Esophagus mucosa (tissue), 1 donor: Measurements from ENCODE around the gene ATP2B1. TPM values are rescaled to one million over a fixed set of nuclear protein-coding genes. Genes with fewer than 3 reads are reported as not detected.

Experiments
- ATAC-seq: fragments of 200-7000 bp; cut with Tn5 transposase; one replicate; pipeline ENCODE4 v1.9.1; 2020
- total RNA-seq: library from RNA; stranded (reverse); gene quantifications from one replicate; pipeline ENCODE4 v1.2.4, GENCODE V29; 2023
- donor health status: DM: yes; HTN: yes; CAD: no.

The ATP2B1 gene
- total RNA-seq, 1 donor from 2014 or later: 13.9 TPM

DNA sequence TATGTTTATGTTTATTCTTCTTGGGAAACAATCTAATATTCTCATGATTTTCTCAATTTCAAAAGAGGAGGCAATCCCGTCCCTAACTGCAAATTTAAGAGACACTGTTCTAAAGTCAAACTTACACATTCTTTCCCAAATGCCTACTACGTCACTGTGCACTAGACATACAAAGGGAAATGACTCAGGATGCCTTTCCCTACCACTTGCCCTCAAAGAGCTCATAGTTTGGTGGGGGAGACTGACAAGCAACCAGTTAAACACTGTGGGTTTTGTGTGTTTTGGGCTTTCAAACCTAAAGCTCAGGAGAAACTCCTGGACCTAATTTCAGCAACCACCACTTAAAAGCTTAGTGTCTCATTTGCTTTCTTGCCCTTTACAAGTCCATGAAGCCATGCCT lies 58.4 kb downstream of the ATP2B1 start:
- no peak for ATAC-seq

DNA sequence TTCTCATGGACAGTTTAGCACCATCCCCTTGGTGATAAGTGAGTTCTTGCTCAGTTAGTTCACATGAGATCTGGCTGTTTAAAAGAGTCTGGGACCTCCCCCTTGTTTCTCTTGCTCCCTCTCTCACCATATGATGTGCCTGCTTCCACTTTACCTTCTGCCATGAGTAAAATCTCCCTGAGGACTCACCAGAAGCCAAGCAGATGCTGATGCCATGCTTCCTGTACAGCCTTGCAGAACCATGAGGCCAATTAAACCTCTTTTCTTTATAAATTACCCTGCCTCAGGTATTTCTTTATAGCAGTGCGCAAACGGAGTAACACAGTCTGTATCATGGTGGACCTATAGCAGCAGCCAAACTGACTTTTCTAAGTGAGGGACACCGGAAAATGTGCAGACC lies 58.8 kb downstream of the ATP2B1 start:
- ATAC-seq: no peak

DNA sequence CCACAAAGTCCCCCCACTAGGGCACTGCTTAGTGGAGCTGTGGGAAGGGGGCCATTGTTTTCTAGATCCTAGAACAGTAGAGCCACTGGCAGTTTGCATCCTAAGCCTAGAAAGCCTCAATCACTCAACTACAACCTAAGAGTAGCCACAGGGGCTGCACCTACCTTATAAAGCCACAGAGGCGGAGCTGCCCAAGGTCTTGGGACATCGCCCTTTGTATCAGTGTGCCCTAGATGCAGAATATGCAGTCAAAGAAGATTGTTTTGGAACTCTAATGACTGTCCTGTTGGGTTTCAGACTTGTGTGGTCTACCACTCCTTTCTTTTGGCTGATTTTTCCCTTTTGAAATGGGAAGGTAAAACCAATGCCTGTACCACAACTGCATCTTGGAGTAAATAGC lies 59.5 kb downstream of the ATP2B1 start:
- no peak for ATAC-seq

DNA sequence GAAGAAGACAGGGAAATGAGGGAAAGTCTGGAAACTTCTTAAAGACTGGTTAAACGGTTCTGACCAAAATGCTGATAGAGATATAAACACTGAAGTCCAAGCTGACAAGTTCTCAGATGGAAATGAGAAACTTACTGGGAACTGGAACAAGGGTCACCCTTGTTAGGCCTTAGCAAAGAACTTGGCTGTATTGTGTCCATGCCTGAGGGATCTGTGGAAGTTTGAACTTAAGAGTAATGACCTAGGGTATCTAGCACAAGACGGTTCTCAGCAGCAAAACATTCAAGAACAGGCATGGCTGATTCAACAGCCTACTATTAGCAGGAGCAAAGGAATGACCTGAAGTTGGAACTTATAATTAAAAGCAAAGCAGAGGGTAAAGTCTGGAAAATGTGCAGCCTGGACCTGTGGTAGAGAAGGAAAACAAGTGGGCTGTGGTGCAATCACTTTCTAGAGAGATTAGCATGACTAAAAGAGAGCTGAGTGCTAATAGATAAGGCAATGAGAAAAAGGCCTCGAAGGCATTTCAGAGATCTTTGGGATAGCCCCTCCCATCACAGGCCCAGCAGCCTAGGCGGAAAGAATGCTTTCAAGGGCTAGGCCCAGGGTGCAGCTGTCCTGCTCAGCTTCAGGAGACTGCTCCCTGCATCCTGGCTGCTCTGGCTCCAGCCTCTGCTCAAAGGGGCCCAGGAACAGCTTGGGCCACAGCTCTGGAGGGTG lies 60.3 kb downstream of the ATP2B1 start:
- ATAC-seq: peak; percentile 45

DNA sequence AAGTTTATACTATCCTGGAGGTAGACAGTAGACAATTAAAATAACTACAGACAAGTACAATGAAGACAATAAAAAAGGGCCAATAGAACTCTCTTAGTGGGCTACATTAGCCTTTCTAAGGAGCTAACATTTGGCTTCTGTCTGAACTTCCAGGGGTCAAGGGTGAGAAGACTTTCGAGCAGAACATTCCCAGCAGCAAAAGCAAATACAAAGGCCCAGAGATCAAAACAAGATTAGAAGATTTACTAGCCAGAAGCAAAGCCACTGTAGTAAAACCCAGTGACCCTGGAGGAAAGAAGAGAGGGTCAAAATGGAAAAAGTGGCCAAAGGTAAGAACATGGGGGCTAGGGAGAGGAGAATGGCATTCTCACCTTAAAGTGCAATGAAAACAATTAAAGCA lies 63.2 kb downstream of the ATP2B1 start:
- ATAC-seq: no peak

DNA sequence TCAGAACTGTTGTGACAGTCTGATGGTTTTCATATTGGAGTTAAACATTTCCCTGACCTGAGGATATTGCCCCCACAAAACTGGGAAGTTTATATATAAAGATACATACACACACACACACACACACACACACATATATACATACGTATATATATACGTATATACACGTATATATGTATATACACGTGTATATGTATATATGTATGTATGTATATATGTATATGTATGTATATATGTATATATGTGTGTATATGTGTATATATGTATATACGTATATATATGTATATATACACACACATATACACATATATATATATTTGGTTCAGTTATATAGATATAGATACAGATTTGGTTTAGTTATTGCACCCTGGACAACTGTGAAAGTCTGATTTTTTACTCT lies 65.7 kb downstream of the ATP2B1 start:
- ATAC-seq: no peak

DNA sequence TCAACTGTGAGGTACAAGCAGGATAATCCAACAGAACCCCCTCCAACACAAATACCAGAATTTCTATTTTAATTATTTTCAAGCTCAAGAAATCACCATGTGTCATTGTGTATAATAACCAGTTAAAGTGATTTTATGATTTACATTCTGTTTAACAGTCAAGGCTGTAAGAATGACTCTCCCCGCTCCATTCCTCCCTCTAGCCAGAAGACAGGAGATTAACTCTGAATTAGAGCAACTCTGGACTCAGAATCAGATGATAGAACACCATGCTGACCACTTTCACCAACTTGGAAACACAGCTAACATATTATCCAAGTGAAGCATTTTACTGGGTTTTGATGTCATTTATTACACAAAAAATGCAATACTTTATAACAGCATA lies 71.9 kb downstream of the ATP2B1 start:
- ATAC-seq: no peak

DNA sequence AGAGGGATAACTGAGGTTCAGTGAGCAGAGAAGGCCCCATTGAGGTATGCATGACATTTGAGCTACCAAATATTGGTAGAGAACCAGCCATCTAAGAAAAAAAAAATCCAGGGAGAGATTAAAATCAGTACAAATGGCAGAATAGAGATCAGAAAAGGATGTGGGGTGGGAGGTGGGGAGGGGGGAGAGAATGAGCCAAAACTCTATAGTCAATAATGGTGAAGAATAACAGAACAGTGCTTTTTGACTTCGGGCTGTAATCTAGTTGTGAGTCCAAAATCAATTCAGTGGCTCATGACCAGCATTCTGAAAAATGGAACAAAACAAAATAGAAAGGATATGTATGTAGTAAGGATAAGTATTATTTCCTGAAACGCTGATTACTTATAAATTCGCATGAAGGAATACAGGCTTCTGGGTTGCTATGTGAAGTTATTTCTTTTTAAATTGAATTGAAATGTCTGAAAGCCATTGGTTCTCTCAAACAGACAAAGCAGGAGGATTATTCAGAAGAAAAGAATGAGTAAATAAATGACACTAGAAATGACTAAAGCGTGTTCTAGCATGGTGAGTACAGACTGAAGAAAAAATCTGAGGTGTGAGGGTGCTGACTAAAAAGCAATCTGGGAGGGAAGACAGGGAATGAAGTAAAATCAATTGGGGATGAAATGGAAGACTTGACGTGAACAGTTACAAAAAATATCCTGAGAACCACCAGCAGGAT lies 72.4 kb downstream of the ATP2B1 start:
- ATAC-seq: peak; percentile 56

DNA sequence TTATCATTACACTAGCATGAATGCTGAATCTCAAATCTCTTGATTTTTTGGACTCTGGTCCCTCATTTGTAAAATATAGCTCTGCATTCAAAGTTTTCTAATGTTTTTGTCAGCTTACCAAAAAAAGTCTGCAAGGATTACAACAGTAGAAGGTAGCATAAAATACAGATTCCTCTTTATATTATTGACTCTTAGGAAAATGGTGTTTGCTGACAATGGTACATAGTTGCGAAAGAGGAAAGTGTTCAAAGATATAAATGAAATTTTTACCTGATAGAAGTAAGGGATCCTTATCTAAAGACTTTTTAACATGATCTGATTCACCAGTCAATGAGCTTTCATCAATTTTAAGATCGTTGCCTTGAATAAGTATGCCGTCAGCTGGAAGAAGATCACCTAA lies 74.1 kb downstream of the ATP2B1 start:
- ATAC-seq: no peak

DNA sequence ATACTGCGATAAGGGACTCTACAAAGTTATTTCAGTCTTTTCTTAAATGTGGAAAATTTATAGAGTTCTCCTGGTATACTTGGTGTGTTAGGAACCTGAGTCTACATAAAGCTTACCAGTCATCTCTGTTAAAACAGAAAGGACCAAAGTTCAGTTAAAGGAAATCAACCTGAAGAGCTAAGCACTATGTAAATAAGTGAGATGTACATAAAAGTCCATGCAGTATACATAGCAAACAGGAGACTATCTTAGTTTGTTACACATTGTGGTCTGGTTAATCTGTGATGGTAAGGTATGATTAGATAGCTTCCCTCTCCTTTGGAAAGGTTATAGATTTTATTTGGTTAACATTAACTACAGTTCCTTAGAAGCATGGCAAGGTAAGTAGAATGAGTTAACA lies 75.9 kb downstream of the ATP2B1 start:
- no peak for ATAC-seq

DNA sequence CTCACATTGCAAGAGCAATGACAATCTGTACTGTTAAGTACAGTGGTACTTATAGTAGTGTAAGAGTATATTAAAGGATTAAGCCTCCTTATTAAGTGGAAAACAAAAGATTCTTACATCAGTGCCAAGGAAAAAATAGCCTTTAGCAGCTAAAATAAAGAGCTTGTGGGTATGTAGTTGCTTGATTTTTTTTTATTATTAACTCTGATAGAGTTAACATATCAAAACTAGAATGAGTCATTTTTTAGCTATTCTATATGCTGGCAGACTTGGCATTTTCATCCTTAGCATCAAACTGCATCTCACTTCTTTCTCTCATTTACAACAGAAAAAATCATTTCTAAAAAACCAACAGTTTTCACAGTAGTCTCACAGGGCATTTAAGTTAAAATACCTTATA lies 86.5 kb downstream of the ATP2B1 start:
- no peak for ATAC-seq

DNA sequence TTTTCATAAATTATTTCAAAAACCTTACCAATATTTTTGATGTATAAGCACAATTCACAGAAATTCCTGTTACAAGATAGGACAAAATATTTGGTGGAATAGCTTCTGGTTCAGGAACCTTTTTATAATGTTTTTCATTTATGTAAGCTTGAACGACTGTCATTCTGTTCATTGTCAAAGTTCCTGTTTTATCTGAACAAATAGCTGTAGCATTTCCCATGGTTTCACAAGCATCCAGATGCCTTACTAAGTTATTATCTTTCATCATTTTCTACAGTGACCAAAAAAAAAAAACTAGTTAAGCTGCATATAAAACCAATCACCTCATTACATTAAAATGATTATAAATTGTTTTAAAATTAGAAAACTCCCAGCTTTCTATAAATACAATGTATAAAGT lies 87.1 kb downstream of the ATP2B1 start:
- ATAC-seq: no peak

DNA sequence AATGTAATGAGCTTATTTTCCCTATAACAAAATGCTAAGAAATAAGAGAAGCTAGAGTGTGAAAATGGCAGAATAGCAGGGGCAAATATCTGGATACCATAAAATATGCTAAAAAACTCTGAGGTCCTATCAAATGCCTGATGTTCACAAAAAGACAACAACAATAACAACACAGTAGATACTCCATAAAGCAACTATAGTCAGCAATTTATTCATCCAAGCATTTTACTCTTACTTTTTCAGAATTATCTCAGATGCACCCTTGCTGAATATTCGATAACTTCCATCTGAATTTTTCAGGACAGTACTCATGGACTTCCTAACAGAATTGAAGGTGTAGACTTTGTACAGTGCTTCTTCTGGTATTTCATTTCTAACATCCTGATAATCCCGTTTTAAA lies 88.9 kb downstream of the ATP2B1 start:
- no peak for ATAC-seq

DNA sequence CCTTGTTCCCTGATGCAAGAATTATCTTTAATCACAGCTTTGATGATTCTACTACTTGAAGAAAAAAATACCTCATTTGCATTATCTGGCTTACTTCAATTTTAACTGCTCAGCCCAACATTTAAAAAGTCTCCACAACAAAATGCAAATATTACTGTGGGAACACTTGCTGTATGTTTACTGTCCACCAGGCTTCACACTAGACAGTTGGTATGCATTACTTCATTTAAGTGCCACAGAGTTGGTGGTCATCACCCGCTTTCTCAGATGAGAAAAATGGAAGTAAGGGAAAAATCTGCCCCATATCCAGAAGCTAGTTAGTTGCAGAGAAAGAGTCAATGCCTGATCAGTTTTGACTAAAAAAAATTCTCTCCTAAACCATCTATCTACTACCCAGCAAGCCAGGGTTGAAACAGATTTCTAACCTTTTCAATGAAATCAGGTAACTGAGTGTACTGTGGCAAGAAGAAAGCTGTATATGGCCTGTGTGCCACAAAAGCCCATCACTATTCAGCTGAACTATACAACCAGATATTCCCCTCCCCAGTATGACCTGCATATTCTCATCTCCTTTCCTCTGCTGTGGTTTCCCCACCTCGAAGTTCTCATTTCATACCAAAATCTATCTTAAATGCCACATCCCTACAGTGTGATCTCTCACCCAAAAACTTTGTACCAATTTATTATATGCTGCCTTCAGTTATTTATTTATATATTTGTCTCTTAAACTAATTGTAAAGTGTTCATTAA lies 90.3 kb downstream of the ATP2B1 start:
- ATAC-seq: no peak

DNA sequence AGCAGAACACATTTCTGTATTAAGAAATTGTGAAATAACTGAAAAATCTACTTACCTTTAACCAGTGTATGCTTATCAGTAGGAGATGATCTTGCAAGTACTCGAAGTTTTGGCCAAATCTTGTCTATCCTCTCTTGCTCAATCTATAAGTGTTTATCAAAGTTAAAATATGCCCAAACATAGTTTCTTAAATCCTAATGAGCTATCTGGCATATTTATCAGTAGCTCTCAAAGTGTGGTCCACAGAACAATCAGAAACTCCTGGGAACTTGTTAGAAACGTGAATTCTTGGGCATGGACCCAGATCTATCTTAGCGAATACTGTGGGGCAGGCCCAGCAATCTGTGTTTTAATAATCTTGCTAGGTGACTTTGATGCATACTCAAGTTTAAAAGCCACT lies 98.3 kb downstream of the ATP2B1 start:
- no peak for ATAC-seq

DNA sequence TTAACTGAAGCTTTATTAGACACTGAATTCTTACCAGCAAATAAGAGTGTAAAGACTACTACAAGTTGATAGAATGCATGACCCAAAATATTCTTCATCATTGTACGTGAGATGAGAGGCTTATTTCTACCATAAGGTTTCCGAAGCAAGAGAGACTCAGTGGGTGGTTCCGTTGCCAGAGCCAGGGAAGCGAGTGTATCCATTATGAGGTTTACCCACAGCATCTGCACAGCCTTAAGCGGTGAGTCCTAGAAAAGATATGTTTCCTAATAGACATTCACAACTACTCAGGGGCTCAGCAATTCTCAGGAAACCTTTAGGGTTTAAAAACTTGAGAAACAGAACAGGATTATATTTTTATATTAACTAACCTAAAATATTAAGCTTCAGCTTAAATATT lies 105.0 kb downstream of the ATP2B1 start:
- no peak for ATAC-seq

DNA sequence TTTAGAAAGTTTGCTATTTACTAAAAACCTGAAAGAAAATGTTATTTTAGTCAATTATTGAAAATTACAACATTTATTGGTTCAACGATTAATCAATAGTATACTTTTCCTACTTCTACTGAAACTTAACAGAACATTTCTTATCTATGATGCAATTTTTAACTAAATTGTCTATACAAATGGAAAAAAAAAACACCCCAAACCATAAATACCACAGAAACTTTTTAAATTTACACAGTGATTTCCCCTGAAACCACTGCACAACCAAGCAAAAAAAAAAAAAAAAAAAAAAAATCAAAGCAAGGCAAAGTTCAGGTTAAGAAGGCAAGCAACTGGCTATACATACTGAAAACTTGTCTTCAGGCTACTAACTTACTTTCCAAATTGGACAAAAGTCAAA lies 110.9 kb downstream of the ATP2B1 start:
- no peak for ATAC-seq

DNA sequence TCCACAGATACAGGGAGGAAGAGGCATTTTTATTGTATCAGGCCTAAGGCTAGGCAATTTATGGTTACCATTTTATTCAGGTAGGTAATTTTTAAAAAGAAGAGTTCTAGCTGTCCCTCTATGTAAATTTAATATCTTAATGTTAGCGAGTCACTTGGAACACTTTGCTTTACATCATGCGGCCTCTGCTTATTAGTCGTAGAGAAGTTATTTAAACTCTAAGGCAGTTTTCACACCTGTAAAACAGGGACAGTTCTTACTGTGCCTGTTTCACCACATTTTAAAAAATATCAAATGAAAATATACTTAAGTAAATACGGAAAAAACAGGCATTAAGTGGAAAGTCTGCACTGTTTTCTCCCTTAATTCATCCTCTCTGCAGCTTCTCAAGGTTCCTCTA lies 111.4 kb downstream of the ATP2B1 start:
- no peak for ATAC-seq

DNA sequence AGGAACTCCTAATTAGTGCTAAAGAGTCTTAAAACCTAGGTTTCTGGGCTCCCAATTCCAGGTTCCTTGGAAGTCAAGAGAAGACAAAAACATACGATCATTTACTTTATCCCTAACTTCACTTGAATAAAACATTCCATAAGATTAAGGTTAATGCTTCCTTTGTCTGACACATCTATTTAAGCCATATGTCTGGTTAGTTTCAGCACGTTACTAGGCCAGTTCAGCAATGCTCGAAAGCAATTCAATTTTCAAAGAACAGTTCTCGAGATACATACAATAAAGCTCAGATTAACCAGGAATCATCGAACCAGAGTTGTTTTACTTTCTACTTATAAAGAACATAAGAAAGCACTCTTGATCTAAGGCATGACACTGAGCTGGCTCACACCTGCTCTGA lies 114.8 kb downstream of the ATP2B1 start:
- peak; percentile 70 for ATAC-seq

DNA sequence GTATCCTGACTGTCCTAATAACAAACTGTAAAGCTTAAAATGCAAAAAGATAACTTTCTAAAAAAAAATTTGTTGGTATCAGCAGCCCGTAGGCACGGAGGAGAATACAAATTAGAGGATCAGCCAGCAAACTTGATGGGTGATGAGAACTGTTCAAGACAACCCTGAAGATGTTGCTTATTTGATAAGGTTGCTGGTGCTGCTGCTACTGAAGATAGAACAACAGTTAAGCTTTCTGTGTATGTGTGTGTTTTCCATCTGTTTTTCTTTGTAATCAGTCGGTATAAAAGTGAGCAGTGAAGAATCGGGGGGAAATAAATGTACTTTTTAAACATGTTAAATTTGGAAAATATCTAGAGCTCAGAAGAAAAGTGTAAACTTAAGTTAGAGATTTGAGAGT lies 115.4 kb downstream of the ATP2B1 start:
- ATAC-seq: no peak

DNA sequence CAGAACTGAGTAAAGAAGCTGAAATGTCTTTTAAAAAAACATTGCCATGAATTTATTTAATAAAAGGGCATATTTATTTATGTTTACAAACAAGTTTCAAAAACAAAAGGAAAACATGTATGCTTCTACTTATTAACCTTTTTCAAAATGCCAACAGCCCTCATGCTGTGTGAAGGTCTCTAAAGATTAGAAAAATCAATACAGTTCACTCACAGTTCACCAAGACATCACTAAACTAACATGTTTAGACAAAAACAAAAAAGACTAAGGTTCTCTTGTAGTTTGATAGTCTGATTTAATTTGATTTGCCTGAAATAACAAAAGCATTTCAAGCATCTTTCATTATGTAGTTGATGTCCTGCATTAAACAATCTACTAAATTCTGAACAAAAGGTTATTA lies 118.9 kb downstream of the ATP2B1 start:
- ATAC-seq: no peak

DNA sequence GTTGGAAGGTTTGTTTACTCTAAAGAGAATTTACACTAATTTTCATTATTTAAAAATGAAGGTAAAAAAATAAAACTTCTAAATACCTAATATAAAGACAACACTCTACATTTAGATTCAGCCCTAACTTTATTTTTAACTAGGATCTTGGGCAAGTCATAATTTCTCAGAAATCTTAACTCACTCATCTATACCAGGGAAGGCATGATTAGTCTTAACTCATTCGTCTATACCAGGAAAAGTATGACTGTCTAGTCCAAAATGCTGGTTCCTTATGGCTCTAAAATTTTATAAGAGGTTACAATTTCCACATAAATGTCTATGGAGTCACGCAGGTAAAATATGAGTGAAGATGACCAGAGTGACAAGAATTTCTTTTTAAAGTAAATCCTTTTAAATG lies 130.1 kb downstream of the ATP2B1 start:
- no peak for ATAC-seq

DNA sequence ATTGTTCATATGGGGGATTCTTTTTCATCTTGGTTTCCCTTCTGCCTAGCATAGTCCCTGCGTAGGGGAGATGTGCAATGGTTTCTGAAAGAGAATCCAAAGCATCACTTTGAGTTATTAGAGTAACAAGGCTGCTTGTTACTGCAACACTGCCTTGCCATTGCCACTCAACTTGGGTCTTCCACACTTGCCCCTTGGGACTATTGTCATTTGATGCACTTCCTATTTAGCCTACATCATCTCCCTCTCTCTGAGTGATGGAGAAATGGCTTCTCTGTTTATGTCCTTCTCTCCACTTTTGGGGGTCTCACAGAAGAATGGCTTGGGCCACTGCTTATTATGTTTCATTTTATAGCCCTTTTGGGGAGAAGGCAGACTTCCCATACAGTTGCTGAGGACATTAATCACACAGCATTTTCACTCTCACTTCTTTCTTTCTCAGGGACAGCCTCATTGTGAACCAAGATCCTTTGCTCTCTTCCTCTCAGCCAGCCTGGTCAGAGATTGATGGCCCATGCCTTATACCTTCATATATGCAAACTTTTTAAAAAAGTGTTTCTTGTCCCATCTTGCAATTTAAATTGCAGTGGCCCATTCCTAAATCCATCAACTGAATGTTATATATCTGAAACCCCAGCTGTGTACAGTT lies 131.9 kb downstream of the ATP2B1 start:
- no peak for ATAC-seq
